PFSK-1 (cell line): ENCODE results near the gene DCAF10.

ENCODE experiments used
- FOXP2 ChIP-seq: optimal IDR thresholded peaks from 2 replicates; pipeline ENCODE3; 2011; ENCODE audit warnings: borderline replicate concordance, control low read depth, inconsistent platforms; ENCODE audit not compliant: insufficient read depth; ENCODE audit errors: extremely low read length, extremely low read depth
- POLR2AphosphoS5 ChIP-seq: IDR thresholded peaks from 2 replicates; pipeline ENCODE4 v1.6.1; 2012; ENCODE audit warnings: low read depth, mild to moderate bottlenecking, control low read depth, low read length, moderate library complexity
- REST ChIP-seq, 2 experiments: IDR thresholded peaks; 2 replicates each; pipeline versions ENCODE4 v1.6.1 to v1.8.0; 2011 to 2012; ENCODE audit warnings: low read depth in 2 of 2, low read length in 2 of 2, control low read depth in 1 of 2, inconsistent platforms in 1 of 2, mild to moderate bottlenecking in 1 of 2, moderate library complexity in 1 of 2; ENCODE audit not compliant: insufficient read depth in 1 of 2
- SIN3A ChIP-seq: IDR thresholded peaks from 2 replicates; pipeline ENCODE4 v1.6.1; 2012; ENCODE audit warnings: mild to moderate bottlenecking, low read length, moderate library complexity, borderline replicate concordance; ENCODE audit not compliant: insufficient read depth
- TAF1 ChIP-seq: IDR thresholded peaks from 2 replicates; pipeline ENCODE4 v1.6.1; 2012; ENCODE audit warnings: low read length, control low read depth, borderline replicate concordance; ENCODE audit not compliant: insufficient read depth

- TF ChIP-seq REST (IDR thresholded peaks at IDR 0.05; ENCODE audit: insufficient read depth in 1 of 2, low read depth in 2 of 2, low read length in 2 of 2) (no peak), TAF1 (no peak), POLR2AphosphoS5 (no peak), SIN3A (no peak), FOXP2 (no peak)
These were observed 47.7 kb upstream of the DCAF10 start for GRCh38 chr9:37752642-37753488.
